NCI-H2029 treated with DMSO at 0.1 percent for 48 hours (cell line): ENCODE data around the gene NEO1.
"Not testable (repeated sequence)": the region's sequence is repeated elsewhere in the genome, so short reads cannot be mapped to it uniquely, and the experiment has no call there.

Experiments used
- DNase-seq: peaks from one replicate; lab custom pipeline; 2025; lab: John Stamatoyannopoulos, UW

Gene NEO1

GRCh38 chr15:73200339-73200738, 148.1 kb downstream of the NEO1 start:
- DNase-seq, result no peak

GRCh38 chr15:73210630-73211029, 158.4 kb downstream of the NEO1 start:
- no peak for DNase-seq

GRCh38 chr15:73212424-73212823, 160.2 kb downstream of the NEO1 start:
- DNase-seq, result no peak

- DNase-seq, result not testable (repeated sequence)
Measured at GRCh38 chr15:73221450-73221849, 169.2 kb downstream of the NEO1 start.

GRCh38 chr15:73225358-73226015, 173.2 kb downstream of the NEO1 start:
- DNase-seq, result no peak

- DNase-seq, result no peak
Measured at GRCh38 chr15:73226093-73226814, 174.0 kb downstream of the NEO1 start.

- DNase-seq, result no peak
Measured at GRCh38 chr15:73227433-73228056, 175.3 kb downstream of the NEO1 start.

- no peak for DNase-seq
Measured at GRCh38 chr15:73228128-73228646, 175.9 kb downstream of the NEO1 start.

- DNase-seq, result no peak
Measured at GRCh38 chr15:73231661-73232419, 179.6 kb downstream of the NEO1 start.

GRCh38 chr15:73232776-73233175, 180.5 kb downstream of the NEO1 start:
- DNase-seq, result no peak

- DNase-seq, result no peak
Measured at GRCh38 chr15:73233623-73234022, 181.4 kb downstream of the NEO1 start.

- DNase-seq, result no peak
Measured at GRCh38 chr15:73237910-73238309, 185.6 kb downstream of the NEO1 start.

- DNase-seq, result no peak
Measured at GRCh38 chr15:73239564-73240215, 187.4 kb downstream of the NEO1 start.

- no peak for DNase-seq
Measured at GRCh38 chr15:73240866-73241499, 188.7 kb downstream of the NEO1 start.

GRCh38 chr15:73244333-73244732, 192.1 kb downstream of the NEO1 start:
- DNase-seq, result no peak

- DNase-seq, result no peak
Measured at GRCh38 chr15:73246439-73246838, 194.2 kb downstream of the NEO1 start.

GRCh38 chr15:73246898-73247297, 194.6 kb downstream of the NEO1 start:
- DNase-seq, result no peak

GRCh38 chr15:73247331-73247730, 195.1 kb downstream of the NEO1 start:
- no peak for DNase-seq

- DNase-seq, result no peak
Measured at GRCh38 chr15:73249499-73249898, 197.2 kb downstream of the NEO1 start.

GRCh38 chr15:73254598-73254997, 202.3 kb downstream of the NEO1 start:
- no peak for DNase-seq
